Choroid plexus epithelial cell (primary cell): ENCODE data around the gene SLC22A17.

Experiments used
- DNase-seq: peaks from one replicate; pipeline ENCODE4 v3.0.0-alpha.2; 2010; ENCODE audit warnings: low read depth
- H3K4me3 ChIP-seq: 2 replicates; pipeline ENCODE4 v1.5.1; 2011; ENCODE audit warnings: low read depth, mild to moderate bottlenecking, control low read depth, low read length, moderate library complexity
- TF ChIP-seq, protein P1 (sequence below): conservative IDR thresholded peaks from 2 replicates; pipeline ENCODE4 v1.5.1; 2011; ENCODE audit warnings: low read depth, mild to moderate bottlenecking, control low read depth, inconsistent platforms, low read length, moderate library complexity

Gene SLC22A17

DNA sequence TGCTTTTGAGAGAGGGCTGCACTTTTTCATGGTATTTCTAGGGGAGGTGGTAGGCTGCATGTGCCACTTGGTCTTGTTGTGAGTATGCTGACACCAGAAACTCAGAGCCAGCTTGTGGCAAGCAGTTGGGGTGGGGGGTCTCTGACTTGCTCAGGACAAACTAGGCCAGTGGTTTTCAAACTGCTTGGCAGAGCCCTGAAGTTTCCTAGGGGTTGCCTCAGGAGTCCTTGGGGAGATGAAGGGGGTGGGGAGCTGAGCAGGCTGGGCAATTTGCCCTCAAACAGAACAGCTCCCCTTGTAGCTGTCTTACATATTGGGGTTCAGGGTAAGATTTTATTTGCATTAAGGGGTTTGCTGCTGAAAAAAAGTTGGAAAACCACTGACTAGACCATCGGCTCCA, 42.1 kb downstream of the SLC22A17 start:
- TF ChIP-seq, protein P1, sequence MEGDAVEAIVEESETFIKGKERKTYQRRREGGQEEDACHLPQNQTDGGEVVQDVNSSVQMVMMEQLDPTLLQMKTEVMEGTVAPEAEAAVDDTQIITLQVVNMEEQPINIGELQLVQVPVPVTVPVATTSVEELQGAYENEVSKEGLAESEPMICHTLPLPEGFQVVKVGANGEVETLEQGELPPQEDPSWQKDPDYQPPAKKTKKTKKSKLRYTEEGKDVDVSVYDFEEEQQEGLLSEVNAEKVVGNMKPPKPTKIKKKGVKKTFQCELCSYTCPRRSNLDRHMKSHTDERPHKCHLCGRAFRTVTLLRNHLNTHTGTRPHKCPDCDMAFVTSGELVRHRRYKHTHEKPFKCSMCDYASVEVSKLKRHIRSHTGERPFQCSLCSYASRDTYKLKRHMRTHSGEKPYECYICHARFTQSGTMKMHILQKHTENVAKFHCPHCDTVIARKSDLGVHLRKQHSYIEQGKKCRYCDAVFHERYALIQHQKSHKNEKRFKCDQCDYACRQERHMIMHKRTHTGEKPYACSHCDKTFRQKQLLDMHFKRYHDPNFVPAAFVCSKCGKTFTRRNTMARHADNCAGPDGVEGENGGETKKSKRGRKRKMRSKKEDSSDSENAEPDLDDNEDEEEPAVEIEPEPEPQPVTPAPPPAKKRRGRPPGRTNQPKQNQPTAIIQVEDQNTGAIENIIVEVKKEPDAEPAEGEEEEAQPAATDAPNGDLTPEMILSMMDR, result no peak
- DNase-seq, result no peak
- H3K4me3 ChIP-seq, result no peak overlapping the region

DNA sequence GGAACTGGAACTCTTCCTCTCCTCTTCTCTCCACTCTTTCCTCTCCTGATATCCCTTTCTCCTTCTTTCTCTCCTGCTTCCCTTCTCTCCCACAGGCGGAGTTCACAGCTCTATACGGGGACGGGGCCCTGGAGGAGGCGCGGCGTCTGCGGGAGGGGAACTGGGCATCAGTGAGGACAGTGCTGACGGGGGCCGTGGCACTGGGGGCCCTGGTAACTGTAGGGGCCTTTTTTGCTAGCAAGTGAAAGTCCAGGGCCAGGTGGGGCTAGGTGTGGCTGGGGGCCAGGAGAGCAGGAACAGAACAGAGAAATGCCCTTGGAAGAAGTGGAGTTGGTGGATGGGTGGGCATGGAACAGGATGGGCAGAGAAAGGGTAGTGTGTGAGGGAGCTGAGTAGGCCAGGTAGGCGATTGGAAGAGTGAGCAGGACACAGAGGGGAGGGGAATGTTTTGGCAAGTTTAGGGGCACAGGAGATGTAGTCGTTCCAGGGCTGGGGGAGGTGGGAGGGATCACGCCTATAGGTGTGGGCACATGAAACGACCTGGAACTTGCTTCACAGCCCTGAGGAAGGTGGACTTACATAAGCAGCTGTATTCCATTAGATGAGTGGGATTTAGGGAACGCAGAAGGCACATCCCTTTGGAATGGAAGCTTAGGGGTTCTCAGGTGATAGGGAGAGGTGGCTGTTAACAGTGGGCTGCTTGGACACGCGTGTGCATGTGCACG, 43.8 kb downstream of the SLC22A17 start:
- TF ChIP-seq, protein P1, result no peak
- DNase-seq, result no peak
- peak overlapping the region; percentile 96 for H3K4me3 ChIP-seq

DNA sequence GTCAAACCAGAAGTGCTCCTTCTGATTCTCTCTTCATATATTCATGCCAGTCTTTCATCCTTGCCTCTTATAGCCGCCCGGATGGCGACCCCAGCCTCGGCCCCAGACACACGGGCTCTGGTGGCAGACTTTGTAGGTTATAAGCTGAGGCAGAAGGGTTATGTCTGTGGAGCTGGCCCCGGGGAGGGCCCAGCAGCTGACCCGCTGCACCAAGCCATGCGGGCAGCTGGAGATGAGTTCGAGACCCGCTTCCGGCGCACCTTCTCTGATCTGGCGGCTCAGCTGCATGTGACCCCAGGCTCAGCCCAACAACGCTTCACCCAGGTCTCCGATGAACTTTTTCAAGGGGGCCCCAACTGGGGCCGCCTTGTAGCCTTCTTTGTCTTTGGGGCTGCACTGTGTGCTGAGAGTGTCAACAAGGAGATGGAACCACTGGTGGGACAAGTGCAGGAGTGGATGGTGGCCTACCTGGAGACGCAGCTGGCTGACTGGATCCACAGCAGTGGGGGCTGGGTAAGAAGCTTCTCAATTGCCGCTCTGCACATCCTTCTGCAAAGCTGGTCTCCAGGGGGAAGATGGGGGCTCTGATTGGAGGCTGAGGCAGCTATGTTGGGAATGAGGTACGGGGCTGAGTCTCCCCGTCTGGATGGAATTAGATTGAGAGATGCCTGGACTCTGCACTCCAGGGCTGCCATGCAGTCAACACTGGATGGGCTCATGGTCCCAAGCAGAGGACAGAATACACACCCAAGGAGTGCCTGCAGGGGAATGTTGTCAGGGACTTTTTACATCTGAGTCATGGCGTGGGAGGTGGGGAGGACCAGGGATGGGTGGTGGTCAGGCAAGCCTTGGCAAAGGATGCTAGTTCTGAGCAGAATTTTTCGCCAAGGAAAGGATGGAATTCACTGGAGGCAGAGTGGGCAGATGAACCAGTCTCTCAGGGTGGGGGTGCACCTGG, 44.7 kb downstream of the SLC22A17 start:
- peak overlapping the region; percentile 96 for H3K4me3 ChIP-seq
- DNase-seq, result no peak
- TF ChIP-seq, protein P1, result no peak

DNA sequence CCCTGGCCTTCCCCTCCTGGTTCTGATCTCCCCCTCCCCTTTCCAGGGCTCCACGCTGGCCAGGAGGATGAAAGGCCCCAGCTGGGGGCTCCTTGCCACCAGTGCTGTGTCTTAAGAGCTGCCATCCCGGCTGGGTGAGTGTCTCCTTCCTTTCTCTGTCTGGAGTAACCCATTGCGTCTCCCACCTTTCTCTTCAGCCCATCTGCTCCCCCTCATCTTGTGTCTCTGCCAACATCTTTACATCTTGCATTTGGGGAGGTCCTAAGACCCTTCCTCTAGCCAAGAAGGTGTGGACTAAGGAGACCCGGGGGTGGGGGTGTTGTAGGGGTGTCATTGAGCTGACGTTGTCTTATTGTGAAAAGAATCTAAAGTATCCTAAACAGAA, 45.5 kb downstream of the SLC22A17 start:
- DNase-seq, result no peak
- TF ChIP-seq, protein P1, result no peak
- peak overlapping the region; percentile 96 for H3K4me3 ChIP-seq

DNA sequence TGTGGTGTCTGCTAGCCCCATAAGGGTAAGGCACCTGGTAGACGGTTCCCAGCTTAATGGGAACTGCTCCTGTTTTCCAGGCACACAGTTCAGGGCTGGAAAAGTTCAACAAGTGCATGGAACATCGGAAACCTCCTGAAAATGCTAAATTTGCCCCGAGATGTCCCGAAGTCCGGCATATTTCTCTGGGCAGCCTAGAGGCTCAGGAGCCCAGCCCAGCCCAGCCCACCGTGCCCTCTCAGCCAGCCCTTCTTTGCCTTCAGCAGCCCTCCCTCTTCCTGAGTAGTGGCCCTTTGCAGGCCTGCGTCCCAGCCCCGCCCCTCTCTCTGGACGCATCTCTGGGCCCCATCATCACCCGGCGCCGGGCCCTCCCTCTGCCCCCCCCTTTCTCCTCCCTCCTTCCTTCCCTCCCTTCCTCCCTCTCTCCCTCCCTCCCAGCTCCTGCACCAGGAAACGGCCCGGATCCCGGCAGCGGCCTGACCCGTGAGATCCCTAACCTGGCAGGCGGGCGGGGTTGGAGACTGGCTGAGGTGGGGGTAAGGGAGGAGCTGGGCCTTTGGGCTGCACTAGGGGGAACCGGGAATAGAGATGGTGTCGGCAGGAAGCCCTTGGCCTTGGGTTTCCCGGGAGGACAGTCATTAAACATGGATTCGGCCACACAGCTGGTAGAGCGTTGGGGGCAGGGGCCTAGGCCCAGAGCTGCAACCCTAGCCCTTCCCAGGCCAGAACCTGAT, 46.1 kb downstream of the SLC22A17 start, which contains the start of gene BCL2L2:
Gene BCL2L2, plus strand, starts transcription at position 422 of the 734 bp plus-strand sequence. CDS start 935 bp downstream, outside the sequence.
- peak; percentile 89 for DNase-seq
- H3K4me3 ChIP-seq, result peak within 1 kb of the TSS; percentile 96
- TF ChIP-seq, protein P1, result no peak

DNA sequence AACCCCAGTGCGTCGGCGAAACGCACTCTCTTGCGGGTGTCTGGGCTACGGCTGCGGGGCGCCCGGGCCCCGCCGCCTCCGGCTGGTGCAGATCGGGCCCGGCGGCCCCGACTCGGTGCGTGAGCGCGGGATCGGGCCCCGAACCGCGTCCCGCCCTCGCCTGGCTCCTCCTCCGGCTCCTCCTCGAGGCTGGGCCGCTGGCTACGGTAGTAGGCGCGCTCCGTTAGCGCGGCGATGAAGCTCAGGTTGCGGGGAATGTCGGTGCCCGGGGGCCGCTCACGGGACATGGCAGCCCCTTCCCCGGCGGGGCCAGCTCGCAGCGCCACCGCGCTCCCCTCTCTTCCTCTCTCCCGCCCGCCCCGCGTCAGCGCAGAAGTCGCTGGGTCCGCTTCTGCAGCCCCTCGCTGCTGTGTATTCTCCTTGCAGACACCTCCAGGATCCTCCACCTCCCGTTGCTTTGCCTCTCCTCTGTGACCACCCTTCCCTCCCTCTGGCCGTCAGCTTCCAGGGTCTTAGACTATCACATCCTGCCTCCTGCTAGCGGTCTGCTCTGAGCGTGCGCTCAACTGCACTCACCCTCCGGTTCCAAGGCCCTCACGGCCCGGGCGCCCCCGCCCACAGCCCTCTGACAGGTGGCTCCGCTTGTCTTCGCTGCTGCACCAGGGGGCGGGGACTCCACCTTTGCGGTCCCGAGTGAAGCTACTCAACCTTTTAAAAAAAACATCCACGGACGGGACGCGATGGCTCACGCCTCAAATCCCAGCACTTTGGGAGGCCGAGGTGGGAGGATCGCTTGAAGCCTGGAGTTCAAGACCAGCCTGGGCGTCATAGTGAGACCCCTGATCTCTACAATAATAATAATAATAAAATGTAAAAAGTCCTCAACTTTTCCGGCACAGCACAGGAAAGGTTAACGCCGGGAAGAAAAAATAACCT, 50.1 kb downstream of the SLC22A17 start, which contains the start of gene PPP1R3E:
Gene PPP1R3E, minus strand, starts transcription at position 570 of the 936 bp plus-strand sequence. Its CDS starts 283 bp downstream, at position 287.
- TF ChIP-seq, protein P1, result no peak
- peak; percentile 61 for DNase-seq
- peak within 1 kb of the TSS; percentile 76 for H3K4me3 ChIP-seq
